Measurements from ENCODE around the gene ZDHHC1. TPM values are rescaled to one million over a fixed set of nuclear protein-coding genes. Genes with fewer than 3 reads are reported as not detected.

ZDHHC1 gene
- polyA plus RNA-seq, 1 of the 3 experiments (the other 2 are of a cell fraction) = 15.8 TPM

- peaks cover 14 to 52% of the 10 kb centered on the region in 2 experiments; a peak in 3 of 4 replicates for H3K4me1 ChIP-seq (ENCODE audit: control insufficient read depth in 1 of 2, insufficient read depth in 2 of 2, low read depth in 1 of 2, low read length in 1 of 2)
- no peaks in the 10 kb centered on the region for H3F3A ChIP-seq (replicated peaks; ENCODE audit: insufficient read depth)
- no peak overlapping the region for H2AFZ ChIP-seq (ENCODE audit: low read depth)
- H3K27me3 ChIP-seq (ENCODE audit: insufficient read depth) = no peaks in the 10 kb centered on the region
- no peaks in the 10 kb centered on the region for H3K9me3 ChIP-seq
- H3K4me2 ChIP-seq = no peak overlapping the region
- no peak for DNase-seq
- peaks cover 44% of the 10 kb centered on the region for H3K79me2 ChIP-seq (ENCODE audit: insufficient read depth)
- H3K9me2 ChIP-seq = no peaks in the 10 kb centered on the region
- peaks cover 0 to 4% of the 10 kb centered on the region in 2 experiments for H3K36me3 ChIP-seq (replicated peaks in 1 of 2; ENCODE audit: control insufficient read depth in 1 of 2, insufficient read depth in 2 of 2, low read length in 1 of 2)
- peaks cover 76% of the 10 kb centered on the region for H4K20me1 ChIP-seq (ENCODE audit: insufficient read depth)
- H3K27ac ChIP-seq (ENCODE audit: low read depth in 2 of 2, low read length in 1 of 2) = no peak overlapping the region; a peak in 1 of 4 replicates
- TF ChIP-seq JUND (IDR thresholded peaks at IDR 0.05) = no peak
- TF ChIP-seq, protein P1, sequence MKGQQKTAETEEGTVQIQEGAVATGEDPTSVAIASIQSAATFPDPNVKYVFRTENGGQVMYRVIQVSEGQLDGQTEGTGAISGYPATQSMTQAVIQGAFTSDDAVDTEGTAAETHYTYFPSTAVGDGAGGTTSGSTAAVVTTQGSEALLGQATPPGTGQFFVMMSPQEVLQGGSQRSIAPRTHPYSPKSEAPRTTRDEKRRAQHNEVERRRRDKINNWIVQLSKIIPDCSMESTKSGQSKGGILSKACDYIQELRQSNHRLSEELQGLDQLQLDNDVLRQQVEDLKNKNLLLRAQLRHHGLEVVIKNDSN (IDR thresholded peaks at IDR 0.05; ENCODE audit: borderline replicate concordance, low read depth) = no peak
- no peak for TF ChIP-seq TEAD4 (IDR thresholded peaks at IDR 0.05; ENCODE audit: borderline replicate concordance, insufficient read depth)
- TF ChIP-seq SIN3A (IDR thresholded peaks at IDR 0.05; ENCODE audit: borderline replicate concordance, low read depth, low read length) = no peak
- TF ChIP-seq, protein P2, sequence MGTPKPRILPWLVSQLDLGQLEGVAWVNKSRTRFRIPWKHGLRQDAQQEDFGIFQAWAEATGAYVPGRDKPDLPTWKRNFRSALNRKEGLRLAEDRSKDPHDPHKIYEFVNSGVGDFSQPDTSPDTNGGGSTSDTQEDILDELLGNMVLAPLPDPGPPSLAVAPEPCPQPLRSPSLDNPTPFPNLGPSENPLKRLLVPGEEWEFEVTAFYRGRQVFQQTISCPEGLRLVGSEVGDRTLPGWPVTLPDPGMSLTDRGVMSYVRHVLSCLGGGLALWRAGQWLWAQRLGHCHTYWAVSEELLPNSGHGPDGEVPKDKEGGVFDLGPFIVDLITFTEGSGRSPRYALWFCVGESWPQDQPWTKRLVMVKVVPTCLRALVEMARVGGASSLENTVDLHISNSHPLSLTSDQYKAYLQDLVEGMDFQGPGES (IDR thresholded peaks at IDR 0.05; ENCODE audit: low read depth, low read length) = no peak
- TF ChIP-seq, protein P3, sequence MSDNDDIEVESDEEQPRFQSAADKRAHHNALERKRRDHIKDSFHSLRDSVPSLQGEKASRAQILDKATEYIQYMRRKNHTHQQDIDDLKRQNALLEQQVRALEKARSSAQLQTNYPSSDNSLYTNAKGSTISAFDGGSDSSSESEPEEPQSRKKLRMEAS (IDR thresholded peaks at IDR 0.05; ENCODE audit: low read depth) = no peak
- H3K9ac ChIP-seq = no peak overlapping the region
- POLR2A ChIA-PET = no interaction called here
- 89% methylated on average over 3 of the region's 6 CpGs for WGBS (ENCODE audit: low lambda C conversion rate)
- CTCF ChIA-PET = interaction anchor here (0.6 to 1.2 kb wide), 4 partner anchors 14 to 42 kb away, joined by 3 read pairs; partner anchors contain the start of gene ZDHHC1
- H3K4me3 ChIP-seq (ENCODE audit: low read depth in 2 of 2, low read length in 1 of 2) = no peak overlapping the region
Measured at GRCh38 chr16:67458121-67458641, 41.9 kb upstream of the ZDHHC1 start.

- H3K9me3 ChIP-seq = no peaks in the 10 kb centered on the region
- ChIA-PET CTCF (interaction anchor here (0.8 to 2.9 kb wide), 3 partner anchors 8 to 41 kb away, joined by 3 to 18 read pairs (median 3); partner anchors contain the start of gene ZDHHC1), POLR2A (no interaction called here)
- WGBS (ENCODE audit: low lambda C conversion rate) = 60% methylated on average over 1 of the region's 7 CpGs
- H3K9ac ChIP-seq = no peak overlapping the region
- H3K79me2 ChIP-seq (ENCODE audit: insufficient read depth) = peaks cover 38% of the 10 kb centered on the region
- peaks cover 72% of the 10 kb centered on the region for H4K20me1 ChIP-seq (ENCODE audit: insufficient read depth)
- H3K36me3 ChIP-seq (replicated peaks in 1 of 2; ENCODE audit: control insufficient read depth in 1 of 2, insufficient read depth in 2 of 2, low read length in 1 of 2) = peaks cover 0 to 4% of the 10 kb centered on the region in 2 experiments
- no peak overlapping the region for H3K4me2 ChIP-seq
- H2AFZ ChIP-seq (ENCODE audit: low read depth) = no peak overlapping the region
- TF ChIP-seq MXI1 (IDR thresholded peaks at IDR 0.05; ENCODE audit: low read depth, low read length) (no peak), CHD2 (IDR thresholded peaks at IDR 0.05; ENCODE audit: low read length, partially characterized antibody) (no peak)
- H3K27ac ChIP-seq (ENCODE audit: low read depth in 2 of 2, low read length in 1 of 2) = no peak overlapping the region; a peak in 1 of 4 replicates
- no peaks in the 10 kb centered on the region for H3K27me3 ChIP-seq (ENCODE audit: insufficient read depth)
- no peak for DNase-seq
- peaks cover 14 to 52% of the 10 kb centered on the region in 2 experiments; a peak in 3 of 4 replicates for H3K4me1 ChIP-seq (ENCODE audit: control insufficient read depth in 1 of 2, insufficient read depth in 2 of 2, low read depth in 1 of 2, low read length in 1 of 2)
- H3K4me3 ChIP-seq (ENCODE audit: low read depth in 2 of 2, low read length in 1 of 2) = no peak overlapping the region
- no peaks in the 10 kb centered on the region for H3K9me2 ChIP-seq
- H3F3A ChIP-seq (replicated peaks; ENCODE audit: insufficient read depth) = no peaks in the 10 kb centered on the region
Measured at GRCh38 chr16:67457611-67458010, 41.3 kb upstream of the ZDHHC1 start.
